Measurements from ENCODE around the gene NUDT13.

NUDT13 gene

DNA sequence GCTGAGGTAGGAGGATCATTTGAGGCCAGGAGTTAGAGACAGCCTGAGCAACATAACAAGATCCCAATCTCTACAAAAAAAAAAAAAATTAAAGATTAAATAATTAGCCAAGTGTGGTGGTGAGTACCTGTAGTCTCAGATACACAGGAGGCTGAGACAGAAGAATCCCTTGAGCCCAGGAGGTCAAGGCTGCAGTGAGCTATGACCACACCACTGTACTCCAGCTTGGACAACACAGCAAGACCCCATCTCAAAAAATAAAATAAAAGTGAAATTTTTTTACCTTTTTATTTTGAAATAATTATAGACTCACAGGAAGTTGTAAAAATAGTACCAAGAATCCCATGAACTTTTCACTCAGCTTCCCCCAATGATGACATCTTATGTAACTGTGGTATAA is 62.6 kb downstream of the NUDT13 start:
- TF ChIP-seq CTCF (conservative IDR thresholded peaks at IDR 0.05; ENCODE audit: low read depth, low read length): no peak
- DNase-seq (ENCODE audit: low read depth): no peak
- H3K4me3 ChIP-seq (ENCODE audit: low read depth, low read length): no peak overlapping the region

DNA sequence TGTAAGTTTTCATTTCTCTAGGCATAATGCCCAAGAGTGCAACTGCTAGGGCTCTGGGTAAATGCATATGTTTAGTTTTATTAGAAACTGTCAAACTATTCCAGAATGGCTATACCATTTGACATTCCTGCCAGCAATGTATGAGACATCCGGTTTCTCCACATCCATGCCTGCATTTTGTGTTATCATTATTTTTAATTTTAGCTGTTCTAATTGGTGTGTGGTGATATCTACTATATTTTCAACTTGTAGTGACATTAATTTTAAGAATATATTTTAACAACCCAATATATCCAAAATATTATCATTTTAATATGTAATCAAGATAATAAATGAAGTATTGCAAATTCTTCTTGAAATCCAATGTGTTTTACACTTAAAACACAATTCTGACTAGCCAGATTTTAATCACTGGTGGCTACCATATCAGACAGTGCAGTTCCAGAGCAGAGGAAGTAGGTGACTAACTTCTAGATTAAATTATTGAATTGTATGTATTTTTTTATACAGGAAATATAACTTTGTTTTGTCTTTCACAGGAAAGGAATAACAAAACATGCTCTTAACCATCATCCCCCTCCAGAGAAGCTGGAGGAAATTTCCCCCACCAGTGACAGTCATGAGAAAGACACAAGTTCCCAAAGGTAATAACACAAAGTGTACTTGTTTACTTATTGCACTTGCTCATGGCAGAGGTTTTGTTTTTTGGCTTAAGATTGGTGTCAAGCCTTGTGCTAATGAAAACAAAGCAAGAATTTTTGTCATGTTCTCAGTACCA is 64.1 kb downstream of the NUDT13 start:
- TF ChIP-seq CTCF (conservative IDR thresholded peaks at IDR 0.05; ENCODE audit: low read depth, low read length): no peak
- H3K4me3 ChIP-seq (ENCODE audit: low read depth, low read length): no peak overlapping the region
- DNase-seq (ENCODE audit: low read depth): no peak
